NOMO-1 (cell line): ENCODE data around the gene KANSL1.

Source experiments
- DNase-seq, 2 experiments: peaks; one replicate each; lab custom pipeline; 2025; ENCODE audit not compliant: unreplicated experiment in 2 of 2; lab: John Stamatoyannopoulos, UW

KANSL1 gene

DNA sequence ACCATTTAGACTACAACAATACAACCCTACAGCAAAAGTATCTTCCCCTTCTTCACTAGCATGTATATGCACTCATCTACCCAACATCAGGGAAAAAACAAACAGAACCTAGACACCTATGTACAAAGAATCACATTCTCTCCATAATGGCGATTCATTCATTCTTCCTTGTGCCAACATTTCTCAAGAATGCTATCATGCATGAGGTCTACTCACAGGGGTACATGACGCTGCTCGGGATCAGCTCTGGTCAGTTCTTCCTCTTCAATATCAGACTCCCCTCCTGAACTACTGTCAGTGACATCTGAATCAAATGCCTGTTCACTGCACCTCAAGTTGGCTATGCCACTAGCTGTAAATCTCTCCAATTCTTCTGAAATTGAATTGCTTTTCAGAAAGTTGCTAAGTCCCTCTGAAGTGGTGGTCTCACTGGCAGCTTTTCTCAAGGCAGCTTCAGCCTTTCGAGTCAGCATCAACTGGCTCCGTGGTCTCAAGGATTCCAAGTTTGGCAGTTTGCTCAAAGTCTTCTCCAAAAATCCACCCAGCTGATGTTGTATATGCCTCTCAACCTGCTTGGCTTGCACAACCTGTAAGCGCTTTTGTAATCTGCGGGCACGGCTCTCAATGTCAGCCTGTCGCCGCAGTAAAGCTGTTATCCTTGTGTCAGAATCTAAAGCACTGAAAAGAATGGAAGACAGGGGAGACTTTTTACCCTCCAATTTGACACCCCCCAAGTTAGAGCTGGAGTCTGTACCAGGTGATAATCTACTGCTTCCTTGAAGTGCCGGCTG, 22.4 kb downstream of the KANSL1 start:
- no peak for DNase-seq

DNA sequence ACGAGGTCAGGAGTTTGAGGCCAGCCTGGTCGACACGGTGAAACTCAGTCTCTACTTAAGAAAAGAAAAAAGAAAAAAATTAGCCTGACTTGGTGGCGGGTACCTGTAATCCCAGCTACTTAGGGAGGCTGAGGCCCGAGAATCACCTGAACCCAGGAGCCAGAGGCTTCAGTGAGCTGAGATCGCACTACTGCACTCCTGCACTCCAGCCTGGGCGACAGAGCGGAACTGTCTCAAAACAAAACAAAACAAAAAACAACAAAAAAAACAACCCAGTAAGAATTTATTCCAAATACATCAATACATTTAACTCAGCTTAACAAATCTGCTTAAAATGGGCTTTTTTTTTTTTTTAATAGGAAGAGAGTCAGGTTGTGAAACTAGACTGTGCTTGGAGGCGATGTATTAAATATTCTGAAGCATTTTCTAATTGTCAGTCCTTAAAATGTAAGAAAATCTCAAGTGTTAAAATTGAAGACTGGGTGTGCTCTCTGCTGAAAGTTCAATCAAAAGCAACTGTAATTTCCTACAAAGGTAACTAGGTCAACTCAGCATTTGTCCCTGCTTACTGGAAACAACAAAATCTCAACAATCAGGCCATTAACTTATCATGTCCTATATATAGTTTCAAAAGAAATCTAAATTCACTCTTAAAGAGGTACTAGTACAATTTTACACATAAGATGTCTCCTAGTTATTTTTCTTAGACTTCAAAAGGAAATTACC, 23.2 kb downstream of the KANSL1 start:
- DNase-seq = no peak

DNA sequence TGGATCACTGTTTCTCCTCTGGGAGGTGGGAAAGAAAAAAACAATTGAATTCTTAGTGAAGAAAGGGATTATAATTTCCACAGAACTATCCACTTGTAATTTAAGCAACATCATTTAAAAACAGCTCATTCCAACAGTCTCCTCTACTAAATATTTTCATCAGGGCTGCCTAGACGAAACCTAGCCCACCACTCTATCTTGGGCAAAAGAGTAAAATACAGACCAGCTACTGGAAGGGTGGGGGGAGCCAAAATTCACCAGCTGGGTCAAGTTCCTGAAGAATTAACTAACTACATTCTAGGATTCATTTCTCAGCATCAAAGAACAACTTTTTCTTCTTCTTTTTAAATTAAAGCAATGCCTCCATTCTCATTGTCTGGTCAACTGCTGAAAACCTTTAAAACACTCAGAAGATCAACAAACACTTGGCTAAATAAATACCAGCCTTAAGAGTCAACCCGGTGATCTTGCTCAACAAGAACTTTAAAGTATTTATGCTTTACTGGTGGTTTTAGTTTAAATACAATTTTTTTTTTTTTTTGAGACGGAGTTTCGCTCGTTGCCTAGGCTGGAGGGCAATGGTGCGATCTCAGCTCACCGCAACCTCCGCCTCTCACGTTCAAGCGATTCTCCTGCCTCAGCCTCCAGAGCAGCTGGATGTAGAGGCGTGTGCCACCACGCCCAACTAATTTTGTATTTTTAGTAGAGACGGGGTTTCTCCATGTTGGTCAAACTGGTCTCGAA, 25.2 kb downstream of the KANSL1 start:
- DNase-seq = no peak

DNA sequence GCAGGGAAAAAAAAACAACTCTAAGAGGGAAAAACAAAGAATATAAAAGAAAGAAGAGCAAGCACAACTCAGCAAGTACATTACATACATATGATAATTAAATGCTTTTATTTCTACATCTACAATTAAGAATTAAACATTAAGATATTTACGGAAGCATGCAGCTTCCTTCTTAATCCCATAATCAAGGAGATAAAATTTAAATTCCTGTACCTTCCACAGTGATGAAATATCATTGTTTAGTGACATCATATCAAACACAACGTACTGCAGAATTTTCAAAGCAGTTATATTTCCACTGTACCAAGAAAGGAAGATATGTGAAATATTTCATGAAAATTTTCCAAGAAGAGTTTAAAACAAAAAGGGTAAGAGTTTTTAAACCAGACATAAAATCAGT, 26.0 kb downstream of the KANSL1 start:
- DNase-seq = no peak

DNA sequence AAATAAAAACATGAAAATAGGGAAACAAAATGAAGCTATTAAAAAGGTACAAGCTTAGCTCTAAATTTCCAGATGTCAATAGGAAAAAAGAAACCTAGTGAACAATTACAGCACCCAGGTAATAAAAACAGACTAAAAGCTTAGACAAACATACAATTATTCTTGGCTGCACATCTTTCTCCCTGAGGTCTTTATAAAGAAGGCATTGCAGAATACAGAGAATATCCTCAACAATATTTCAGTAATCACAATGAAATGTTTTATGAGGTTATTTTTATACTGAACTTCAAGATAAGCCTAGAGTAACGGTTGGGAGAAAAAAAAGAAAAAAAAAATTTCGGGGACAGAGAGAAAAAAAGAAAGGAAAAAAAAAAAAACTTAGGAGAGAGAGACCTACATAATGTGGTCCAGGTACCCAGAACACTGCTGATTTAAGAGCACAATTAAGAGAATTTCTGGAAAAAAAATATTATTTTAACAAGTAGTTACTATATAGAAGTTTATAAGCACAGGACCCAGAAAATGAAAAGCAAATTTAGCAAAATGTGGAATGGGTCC, 26.5 kb downstream of the KANSL1 start:
- no peak for DNase-seq

DNA sequence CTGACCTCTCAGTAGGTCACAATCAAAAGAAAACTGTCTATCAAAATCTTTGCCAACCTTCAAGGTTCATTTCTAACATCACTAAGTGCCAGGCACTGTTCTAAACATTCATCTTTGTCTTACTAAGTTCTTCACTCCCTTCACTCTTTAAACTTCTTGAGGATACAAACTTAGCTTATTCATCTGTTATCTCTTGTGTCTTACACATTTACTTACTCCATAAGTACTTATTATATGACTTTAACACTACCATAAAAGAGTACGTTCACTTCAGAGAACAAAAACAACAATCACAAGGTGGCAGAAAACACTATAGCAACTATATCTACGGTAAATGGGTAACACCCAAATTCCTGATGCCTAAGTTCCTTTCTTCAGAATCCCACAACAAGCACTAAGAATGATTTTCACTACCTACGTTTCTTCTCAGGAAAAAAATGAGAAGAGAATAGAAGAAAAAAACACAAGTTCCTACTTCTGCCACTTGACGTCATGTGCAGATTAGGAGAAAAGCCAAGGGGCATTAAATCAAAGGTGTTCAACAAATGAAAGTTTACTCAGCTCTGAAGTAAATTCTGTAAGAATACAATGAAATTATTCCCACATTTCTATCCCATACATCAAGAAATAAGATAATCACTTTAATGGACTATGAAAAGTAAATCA, 29.2 kb downstream of the KANSL1 start:
- DNase-seq = no peak

DNA sequence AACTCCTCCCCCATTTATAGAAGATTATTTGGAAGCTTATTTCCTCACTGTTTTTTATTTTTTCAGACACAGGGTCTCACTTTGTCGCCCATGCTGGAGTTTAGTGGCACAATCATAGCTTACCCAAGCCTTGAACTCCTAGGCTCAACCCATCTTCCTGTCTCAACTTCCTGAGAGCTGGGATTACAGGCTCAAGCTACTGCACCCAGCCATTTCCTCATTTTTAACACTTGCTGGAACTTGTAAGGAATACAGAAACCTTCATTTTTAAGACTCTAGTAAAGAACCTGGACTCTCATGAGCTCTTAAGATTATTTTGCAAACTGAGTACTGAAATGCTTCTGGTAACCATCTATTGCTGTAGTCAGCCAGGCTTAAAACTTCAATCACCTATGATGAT, 29.9 kb downstream of the KANSL1 start:
- DNase-seq = no peak

DNA sequence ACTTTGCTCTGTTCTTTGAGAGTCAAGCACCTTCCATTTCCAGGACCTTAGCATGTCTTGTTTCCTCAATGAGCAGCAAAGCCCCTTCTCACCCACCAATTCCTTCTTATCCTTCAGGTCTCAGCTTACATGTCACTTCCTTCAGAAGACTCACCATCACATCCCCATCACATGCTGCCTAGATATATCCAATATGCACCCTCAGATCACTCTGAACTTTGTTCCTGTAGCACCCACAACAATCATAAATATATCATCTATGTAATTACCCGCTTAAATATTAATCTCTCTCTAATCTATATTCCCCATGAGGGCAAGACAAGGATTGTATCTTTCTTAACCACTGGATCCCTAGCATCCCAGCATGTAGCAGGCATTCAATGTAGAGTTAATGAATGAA, 30.4 kb downstream of the KANSL1 start:
- no peak for DNase-seq

DNA sequence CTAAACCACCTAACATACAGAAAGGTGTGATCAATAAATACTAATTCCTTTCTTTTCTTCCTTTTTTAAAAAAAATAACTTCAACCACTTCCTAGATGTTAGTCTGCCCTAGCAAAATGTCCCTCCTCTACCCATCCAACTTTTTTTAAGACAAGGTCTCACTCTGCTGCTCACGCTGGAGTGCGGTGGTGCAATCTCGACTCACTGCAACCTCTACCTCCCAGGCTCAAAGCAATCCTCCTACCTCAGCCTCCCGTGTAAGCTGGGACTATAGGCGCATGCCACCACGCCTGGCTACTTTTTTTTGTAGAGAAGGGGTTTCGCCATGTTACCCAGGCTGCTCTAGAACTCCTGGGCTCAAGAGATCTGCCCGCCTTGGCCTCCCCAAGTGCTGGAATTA, 33.1 kb downstream of the KANSL1 start:
- DNase-seq = no peak

DNA sequence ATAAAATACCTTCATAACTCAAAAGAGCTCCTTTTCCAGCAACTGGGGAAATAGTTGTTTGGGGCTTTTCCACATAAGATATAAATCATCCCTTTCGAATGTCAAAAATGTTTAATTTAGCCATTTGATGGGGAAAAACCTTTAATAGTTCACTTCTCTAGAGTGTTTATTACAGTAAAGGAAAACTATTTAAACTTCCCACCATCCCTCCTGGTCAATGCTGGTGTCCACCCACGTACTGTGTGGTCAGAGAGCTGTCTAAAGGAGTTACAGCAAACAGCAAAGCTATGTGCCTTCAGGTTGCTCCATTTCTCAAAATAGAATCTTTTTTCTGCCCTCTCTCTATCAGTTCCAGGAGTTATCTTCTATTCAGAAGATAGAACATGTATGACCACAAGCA, 33.5 kb downstream of the KANSL1 start:
- no peak for DNase-seq

DNA sequence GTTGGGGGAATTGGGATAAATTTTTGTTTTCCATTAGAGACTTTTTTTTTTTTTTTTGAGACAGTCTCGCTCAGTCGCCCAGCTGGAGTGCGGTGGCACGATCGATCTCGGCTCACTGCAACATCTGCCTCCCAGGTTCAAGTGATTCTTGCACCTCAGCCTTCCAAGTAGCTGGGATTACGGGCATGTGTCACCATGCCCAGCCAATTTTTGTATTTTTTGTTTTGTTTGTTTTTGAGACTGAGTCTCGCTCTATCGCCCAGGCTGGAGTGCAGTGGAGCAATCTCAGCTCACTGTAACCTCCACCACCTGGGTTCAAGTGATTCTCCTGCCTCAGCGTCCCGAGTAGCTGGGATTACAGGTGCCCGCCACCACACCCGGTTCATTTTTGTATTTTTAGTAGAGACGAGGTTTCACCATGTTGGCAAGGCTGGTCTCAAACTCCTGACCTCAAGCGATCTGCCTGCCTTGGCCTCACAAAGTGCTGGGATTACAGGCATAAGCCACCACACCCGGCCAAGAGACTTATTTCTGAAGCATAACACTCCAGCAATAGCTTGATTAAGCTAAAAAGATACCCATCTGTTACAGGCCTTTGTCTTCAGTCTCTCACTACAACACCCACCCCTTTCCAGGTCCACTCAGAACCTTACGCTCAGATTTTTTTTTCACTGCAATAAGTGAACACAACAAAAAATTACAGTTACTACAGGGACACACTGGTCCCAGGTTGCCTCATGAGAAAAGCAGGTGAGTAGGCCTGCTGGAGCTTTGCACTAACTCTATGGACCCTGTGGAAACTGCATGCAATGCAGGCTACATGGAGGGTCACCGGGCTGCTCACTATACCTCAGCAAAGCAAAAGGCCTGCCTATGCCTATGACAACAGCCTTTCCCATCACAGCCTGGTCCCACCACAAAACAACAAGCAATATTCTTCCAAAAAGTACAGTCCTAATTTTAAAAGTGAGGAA, 34.6 kb downstream of the KANSL1 start:
- DNase-seq = no peak

DNA sequence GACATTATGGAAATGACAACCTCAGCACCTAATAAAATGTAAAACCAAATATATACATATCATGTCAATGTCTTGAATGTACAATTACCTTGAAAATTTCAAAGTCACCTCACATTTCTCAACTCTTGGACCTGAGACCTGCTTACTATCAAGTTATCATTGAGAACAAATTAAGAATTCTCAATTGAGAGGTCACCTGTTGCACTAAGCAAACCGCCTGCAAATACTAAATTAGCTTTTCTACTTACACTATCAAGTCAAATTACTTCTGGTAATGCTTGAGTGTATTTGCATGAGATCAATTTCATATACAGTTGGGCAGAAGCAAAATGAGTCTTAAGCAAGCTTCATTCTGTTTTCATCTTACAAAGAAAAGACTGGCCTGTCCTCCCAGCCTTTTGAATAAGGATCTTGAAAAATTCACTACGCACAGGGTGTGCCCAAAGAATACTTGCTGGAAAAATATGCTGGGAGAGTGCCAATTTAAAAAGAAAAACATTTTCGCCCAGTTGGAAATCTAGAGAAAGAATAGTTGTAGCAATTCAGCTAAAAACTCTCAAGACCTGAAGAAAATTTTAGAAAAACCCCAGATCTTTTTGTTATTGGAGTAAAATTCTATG, 35.7 kb downstream of the KANSL1 start:
- DNase-seq = no peak

DNA sequence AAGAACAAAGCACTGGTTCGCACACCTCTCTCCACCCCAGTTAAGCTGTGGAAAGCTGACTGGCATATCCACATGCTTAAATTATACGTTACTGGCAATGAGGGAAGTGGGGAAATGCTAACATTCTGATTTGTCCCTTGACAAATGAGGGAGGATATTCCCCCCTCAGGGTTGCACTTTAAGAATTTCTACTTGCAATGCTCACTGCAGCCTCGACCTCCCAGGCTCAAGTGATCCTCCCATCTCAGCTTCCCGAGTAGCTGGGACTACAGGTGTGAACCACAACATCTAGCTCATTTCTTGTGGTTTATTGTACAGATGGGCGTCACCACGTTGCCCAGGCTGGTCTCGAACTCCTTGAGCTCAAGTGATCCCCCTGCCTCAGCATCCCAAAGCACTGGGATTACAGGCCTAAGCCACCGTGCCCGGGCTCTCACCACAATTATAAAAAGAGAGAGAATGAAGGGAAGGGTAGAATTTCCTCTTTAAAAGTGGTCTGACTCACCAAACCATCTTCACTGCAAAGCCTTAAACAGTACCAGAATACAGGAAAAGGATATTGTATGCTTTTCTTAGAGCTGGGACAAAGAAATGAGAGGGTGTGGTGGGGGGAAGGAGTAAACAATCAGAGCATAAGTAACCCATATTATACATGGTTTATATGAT, 38.9 kb downstream of the KANSL1 start:
- peak in 1 of 2 experiments; percentile 26 for DNase-seq

DNA sequence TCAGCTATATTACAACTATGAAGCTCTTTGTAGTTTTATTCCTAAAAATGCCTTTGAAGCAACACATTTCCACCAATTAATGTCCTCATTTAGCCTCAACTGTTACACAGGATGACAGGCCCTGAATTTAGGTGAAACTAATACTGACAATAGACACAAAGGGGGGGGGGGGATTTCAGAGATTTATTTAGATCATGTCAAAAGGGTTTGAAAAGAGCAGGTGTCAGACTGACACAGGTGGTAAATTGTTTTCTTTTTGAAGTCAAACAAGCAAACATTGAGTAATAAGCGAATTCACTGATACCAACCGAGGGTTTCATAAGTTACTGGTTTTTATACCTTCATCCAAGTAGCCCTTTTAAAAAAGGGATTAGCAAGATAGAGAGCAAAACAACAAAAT, 40.8 kb downstream of the KANSL1 start:
- DNase-seq = no peak

DNA sequence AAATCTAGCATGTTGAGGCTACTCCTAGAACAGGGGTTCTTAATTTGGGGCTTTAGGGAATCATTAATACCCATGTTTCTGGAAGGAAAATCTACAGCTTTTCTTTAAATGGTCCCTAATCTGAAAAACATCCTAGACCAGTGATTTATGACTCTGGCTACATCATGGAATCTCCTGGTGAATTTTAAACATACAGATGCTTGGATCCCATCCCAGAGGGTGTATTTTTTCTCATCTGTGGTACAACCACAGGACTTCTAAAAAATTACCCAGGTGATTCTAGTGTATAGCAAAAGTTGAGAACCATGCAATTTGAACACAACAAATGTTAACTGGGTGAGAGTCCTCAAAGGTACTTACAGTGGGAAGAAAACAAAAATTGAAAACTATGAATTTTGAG, 41.5 kb downstream of the KANSL1 start:
- no peak for DNase-seq

DNA sequence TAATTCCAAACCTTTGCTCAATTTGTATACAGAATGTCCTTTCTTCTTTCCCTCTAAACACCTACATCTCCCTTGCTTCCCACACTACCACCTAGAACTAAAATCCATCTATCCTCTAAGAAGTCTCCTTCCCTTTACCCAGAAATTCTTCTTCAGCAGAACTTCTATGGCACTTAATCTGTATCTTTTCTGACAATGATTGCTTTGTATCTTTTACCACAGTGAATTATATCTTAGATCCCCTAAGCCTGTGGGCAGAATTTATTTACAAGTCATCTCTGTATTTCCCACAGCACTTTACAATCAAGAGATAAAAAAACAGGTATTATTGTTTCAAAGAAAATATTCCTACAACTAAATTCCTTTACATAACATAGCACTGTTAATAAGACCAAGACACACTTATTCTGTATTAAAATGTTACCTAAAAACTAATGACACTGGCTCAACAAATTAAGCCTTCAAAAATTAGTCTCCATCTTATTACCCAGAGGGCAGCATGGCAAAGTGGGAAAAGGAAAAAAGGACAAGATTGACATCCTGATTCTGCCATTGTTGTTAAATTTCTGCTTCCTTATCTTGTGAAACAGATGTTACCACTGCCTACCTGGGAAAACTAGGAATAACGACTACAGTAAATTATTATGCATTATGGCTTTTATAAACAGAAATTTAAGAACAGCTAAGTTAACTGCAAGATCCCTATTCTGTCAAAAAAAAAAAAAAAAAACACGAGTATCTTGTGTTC, 42.8 kb downstream of the KANSL1 start:
- no peak for DNase-seq

DNA sequence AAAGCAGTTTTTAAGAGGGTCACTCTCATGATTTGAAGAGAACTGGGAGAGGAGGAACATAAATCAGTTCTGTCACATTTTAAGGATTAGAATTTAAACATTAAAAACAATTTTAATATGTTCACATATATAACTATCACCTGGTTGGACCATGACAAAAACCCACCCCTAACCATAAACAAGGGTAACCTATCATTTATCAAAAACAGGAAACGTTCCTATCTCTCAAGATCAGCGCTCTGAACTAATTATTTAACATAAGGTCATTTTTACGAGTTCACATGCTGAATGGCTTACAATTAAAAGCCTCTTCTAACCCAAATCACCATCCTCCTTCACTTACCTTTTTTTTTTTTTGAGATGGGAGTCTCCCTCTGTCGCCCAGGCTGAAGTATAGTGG, 45.0 kb downstream of the KANSL1 start:
- DNase-seq = no peak

DNA sequence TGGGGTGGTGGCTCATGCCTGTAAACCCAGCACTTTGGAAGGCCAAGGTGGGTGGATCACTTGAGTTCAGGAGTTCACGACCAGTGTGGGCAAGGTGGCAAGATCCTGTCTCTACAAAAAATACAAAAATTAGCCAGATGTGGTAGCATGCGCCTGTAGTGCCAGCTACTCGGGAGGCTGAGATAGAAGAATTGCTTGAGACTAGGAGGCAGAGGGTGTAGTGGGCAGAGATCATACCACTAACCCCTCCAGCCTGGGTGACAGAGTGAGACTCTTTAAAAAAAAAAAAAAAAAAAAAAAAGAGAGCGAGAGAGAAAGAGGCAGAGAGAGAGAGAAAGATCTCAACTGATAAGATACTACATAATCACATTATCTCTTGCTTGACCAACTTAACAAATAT, 45.9 kb downstream of the KANSL1 start:
- no peak for DNase-seq
